IMR-90 (cell line): ENCODE results near the gene MEDAG. TPM values are rescaled to one million over a fixed set of nuclear protein-coding genes. Genes with fewer than 3 reads are reported as not detected.

Experiments used
- ATAC-seq: fragments of 200-7000 bp; cut with Tn5 transposase; 2 replicates; pipeline ENCODE4 v1.9.1; 2020; ENCODE audit warnings: low read depth, mild to moderate bottlenecking, moderate library complexity
- BruUV-seq: library from RNA; stranded (reverse); fragments of 400-500 nt; replicated peaks from 2 replicates; lab custom pipeline; 2021; lab: Mats Ljungman, UMichigan
- CTCF ChIA-PET: fragments of 300-600 bp; formaldehyde crosslinking; extraction: SDS; loops from one replicate; lab custom pipeline; 2021; ENCODE audit warnings: antibody characterized with exemption; lab: Yijun Ruan, JAX
- POLR2A ChIA-PET: fragments of 300-600 bp; sonication (Branson Sonifier 250); formaldehyde crosslinking; loops from one replicate; lab custom pipeline; 2022; ENCODE audit warnings: antibody characterized with exemption; ENCODE audit not compliant: unreplicated experiment; lab: Charles Lee
- DNase-seq: peaks from one replicate; pipeline ENCODE4 v3.0.0; 2013
- H2AFZ ChIP-seq: replicated peaks from 2 replicates; pipeline ENCODE3; 2013; ENCODE audit warnings: low read length, mild to moderate bottlenecking; ENCODE audit not compliant: poor library complexity
- H2AK5ac ChIP-seq: 2 replicates; pipeline ENCODE4 v1.6.1; 2013; ENCODE audit warnings: low read depth, low read length, inconsistent platforms
- H2AK9ac ChIP-seq: replicated peaks from 2 replicates; pipeline ENCODE3; 2013; ENCODE audit warnings: mild to moderate bottlenecking, low read depth, low read length, moderate library complexity; ENCODE audit not compliant: poor library complexity
- H2BK120ac ChIP-seq: 2 replicates; pipeline ENCODE4 v1.6.1; 2013; ENCODE audit warnings: low read depth, low read length, inconsistent platforms
- H2BK15ac ChIP-seq: 3 replicates; pipeline ENCODE4 v1.6.1; 2013; ENCODE audit warnings: low read depth, low read length, inconsistent platforms
- H2BK20ac ChIP-seq: 2 replicates; pipeline ENCODE4 v1.6.1; 2013; ENCODE audit warnings: low read depth, mild to moderate bottlenecking, inconsistent platforms, low read length, moderate library complexity
- H2BK5ac ChIP-seq: 2 replicates; pipeline ENCODE4 v1.6.1; 2013; ENCODE audit warnings: mild to moderate bottlenecking, low read depth, low read length, inconsistent platforms; ENCODE audit not compliant: poor library complexity, severe bottlenecking
- H3K14ac ChIP-seq: replicated peaks from 2 replicates; pipeline ENCODE4 v1.6.1; 2013; ENCODE audit warnings: low read depth, low read length, inconsistent platforms
- H3K18ac ChIP-seq: 2 replicates; pipeline ENCODE4 v1.6.1; 2013; ENCODE audit warnings: low read depth, low read length, control low read depth
- H3K23ac ChIP-seq: 2 replicates; pipeline ENCODE4 v1.6.1; 2013; ENCODE audit warnings: low read depth, low read length, inconsistent platforms
- H3K27ac ChIP-seq: 2 replicates; pipeline ENCODE4 v1.5.1; 2013; ENCODE audit warnings: mild to moderate bottlenecking, control low read depth, low read length; ENCODE audit not compliant: insufficient read depth
- H3K27me3 ChIP-seq: 2 replicates; pipeline ENCODE4 v1.6.1; 2013; ENCODE audit warnings: low read length; ENCODE audit not compliant: control insufficient read depth, insufficient read depth
- H3K36me3 ChIP-seq: 2 replicates; pipeline ENCODE4 v1.6.1; 2013; ENCODE audit warnings: low read length, mixed read lengths; ENCODE audit not compliant: control insufficient read depth, insufficient read depth
- H3K4ac ChIP-seq: 2 replicates; pipeline ENCODE4 v1.6.1; 2013; ENCODE audit warnings: low read depth, low read length, inconsistent platforms
- H3K4me1 ChIP-seq: 2 replicates; pipeline ENCODE4 v1.6.1; 2013; ENCODE audit warnings: low read length, mixed read lengths; ENCODE audit not compliant: control insufficient read depth, insufficient read depth
- H3K4me2 ChIP-seq: 2 replicates; pipeline ENCODE4 v1.6.1; 2013; ENCODE audit warnings: low read depth, mild to moderate bottlenecking, control low read depth, low read length, moderate library complexity
- H3K4me3 ChIP-seq: 2 replicates; pipeline ENCODE4 v1.5.1; 2013; ENCODE audit warnings: low read depth, mild to moderate bottlenecking, control low read depth, low read length, moderate library complexity; ENCODE audit not compliant: insufficient read depth
- H3K56ac ChIP-seq: 2 replicates; pipeline ENCODE4 v1.6.1; 2013; ENCODE audit warnings: low read length, inconsistent platforms; ENCODE audit not compliant: insufficient read depth; ENCODE audit errors: extremely low read depth
- H3K79me1 ChIP-seq, 2 experiments: 2 replicates each; pipeline ENCODE4 v1.6.1; 2013; ENCODE audit warnings: low read length in 2 of 2, inconsistent platforms in 1 of 2, low read depth in 1 of 2
- H3K9ac ChIP-seq: 2 replicates; pipeline ENCODE4 v1.6.1; 2013; ENCODE audit warnings: low read depth, low read length, control low read depth
- H3K9me1 ChIP-seq: 2 replicates; pipeline ENCODE4 v1.6.1; 2013; ENCODE audit warnings: low read length, inconsistent platforms; ENCODE audit not compliant: insufficient read depth
- H3K9me3 ChIP-seq: 2 replicates; pipeline ENCODE4 v1.6.1; 2013; ENCODE audit warnings: low read length; ENCODE audit not compliant: control insufficient read depth, insufficient read depth
- H4K20me1 ChIP-seq: 2 replicates; pipeline ENCODE4 v1.6.1; 2013; ENCODE audit warnings: low read length, inconsistent platforms; ENCODE audit not compliant: insufficient read depth
- H4K5ac ChIP-seq: 2 replicates; pipeline ENCODE4 v1.6.1; 2013; ENCODE audit warnings: mild to moderate bottlenecking, low read depth, low read length, control low read depth
- H4K8ac ChIP-seq, 2 experiments: 2 replicates each; pipeline ENCODE4 v1.6.1; 2013; ENCODE audit warnings: low read depth in 2 of 2, low read length in 2 of 2, control low read depth in 1 of 2, inconsistent platforms in 1 of 2
- H4K91ac ChIP-seq: 2 replicates; pipeline ENCODE4 v1.6.1; 2013; ENCODE audit warnings: low read depth, low read length, inconsistent platforms; ENCODE audit not compliant: insufficient read depth
- BHLHE40 ChIP-seq: fragments of 150-350 bp; IDR thresholded peaks from 2 replicates; pipeline ENCODE4 v1.6.1; 2016; ENCODE audit warnings: mild to moderate bottlenecking, low read depth, low read length
- CEBPB ChIP-seq: IDR thresholded peaks from 2 replicates; pipeline ENCODE4 v1.6.1; 2012; ENCODE audit warnings: low read depth, low read length, improper control_type of control experiment
- CHD1 ChIP-seq: IDR thresholded peaks from 2 replicates; pipeline ENCODE4 v1.6.1; 2012; ENCODE audit warnings: low read depth, low read length, improper control_type of control experiment
- CTCF ChIP-seq: conservative IDR thresholded peaks from 2 replicates; pipeline ENCODE4 v1.5.1; 2012; ENCODE audit warnings: mild to moderate bottlenecking, low read depth, low read length, improper control_type of control experiment
- ELK1 ChIP-seq: fragments of 150-350 bp; IDR thresholded peaks from 2 replicates; pipeline ENCODE4 v1.6.1; 2016; ENCODE audit warnings: low read depth, mild to moderate bottlenecking, low read length, moderate library complexity, borderline replicate concordance
- FOS ChIP-seq: fragments of 150-350 bp; IDR thresholded peaks from 2 replicates; pipeline ENCODE4 v1.6.1; 2016; ENCODE audit warnings: low read depth, low read length
- MAFK ChIP-seq: IDR thresholded peaks from 2 replicates; pipeline ENCODE4 v1.6.1; 2012; ENCODE audit warnings: low read depth, low read length, improper control_type of control experiment
- MAZ ChIP-seq: IDR thresholded peaks from 2 replicates; pipeline ENCODE4 v1.6.1; 2012; ENCODE audit warnings: low read depth, mild to moderate bottlenecking, low read length, improper control_type of control experiment, moderate library complexity, borderline replicate concordance
- NFE2L2 ChIP-seq: fragments of 150-350 bp; IDR thresholded peaks from 2 replicates; pipeline ENCODE4 v1.6.1; 2016; ENCODE audit warnings: low read depth, mild to moderate bottlenecking, low read length
- POLR2A ChIP-seq: IDR thresholded peaks from 2 replicates; pipeline ENCODE4 v1.6.1; 2012; ENCODE audit warnings: mild to moderate bottlenecking, low read depth, low read length
- RAD21 ChIP-seq: IDR thresholded peaks from 2 replicates; pipeline ENCODE4 v1.6.1; 2012; ENCODE audit warnings: low read length, improper control_type of control experiment
- RCOR1 ChIP-seq: IDR thresholded peaks from 2 replicates; pipeline ENCODE4 v1.6.1; 2012; ENCODE audit warnings: mild to moderate bottlenecking, low read length, improper control_type of control experiment; ENCODE audit not compliant: insufficient replicate concordance
- RFX5 ChIP-seq: IDR thresholded peaks from 2 replicates; pipeline ENCODE4 v1.8.0; 2012; ENCODE audit warnings: low read depth, mild to moderate bottlenecking, low read length, moderate library complexity
- SMC3 ChIP-seq: fragments of 150-350 bp; IDR thresholded peaks from 2 replicates; pipeline ENCODE4 v1.6.1; 2016; ENCODE audit warnings: low read depth, mild to moderate bottlenecking, antibody characterized with exemption, low read length, moderate library complexity
- USF2 ChIP-seq: fragments of 150-350 bp; IDR thresholded peaks from 2 replicates; pipeline ENCODE4 v1.6.1; 2017; ENCODE audit warnings: mild to moderate bottlenecking, antibody characterized with exemption, low read length, low read depth
- WGBS, 2 experiments: methylation state at CpG; one replicate each; pipeline versions ENCODE4 v1.1.5 to v1.1.7; 2013; ENCODE audit warnings: missing lambda C conversion rate in 2 of 2; ENCODE audit not compliant: insufficient read length in 1 of 2; ENCODE audit errors: extremely low coverage in 2 of 2; 5-methylcytosine and 5-hydroxymethylcytosine counted together
- dilution Hi-C: fragments of 300-500 bp; cut with HindIII; formaldehyde crosslinking; loops from one replicate; pipeline ENCODE4 v1.14.3; 2018; ENCODE audit warnings: low sequenced_read_pairs; ENCODE audit not compliant: unreplicated experiment
- in situ Hi-C: fragments of 300-500 bp; cut with MboI; formaldehyde crosslinking; loops from 3 replicates; pipeline ENCODE4 v1.14.3; 2019; ENCODE audit warnings: low sequenced_read_pairs, inconsistent platforms, mixed read lengths
- intact Hi-C: fragments of 100-400 bp; cut with micrococcal nuclease; formaldehyde crosslinking; loops from 2 replicates; pipeline ENCODE4 v1.10.0; 2022
- polyA plus RNA-seq, 3 experiments: library from polyadenylated mRNA; depleted of rRNA; stranded (reverse); fragments of >200 nt; gene quantifications; 2 replicates each; pipeline ENCODE4 v1.2.3, GENCODE V29; 2012; ENCODE audit warnings: low replicate concordance in 1 of 3
- total RNA-seq: library from RNA; depleted of rRNA; stranded (reverse); fragments of >200 nt; gene quantifications from 2 replicates; pipeline ENCODE4 v1.2.3, GENCODE V29; 2012

MEDAG gene
- total and polyA plus RNA-seq, 2 of the 4 experiments (the other 2 are of a cell fraction): 0.32 to 0.36 TPM

- ATAC-seq: no peak
- Histone ChIP-seq H2AFZ (no peak overlapping the region), H3K4me1 (no peaks in the 10 kb centered on the region), H3K79me1 (no peaks in the 10 kb centered on the region), H2BK5ac (no peak overlapping the region), H4K5ac (no peak overlapping the region), H4K20me1 (no peaks in the 10 kb centered on the region), H2BK20ac (no peak overlapping the region), H3K56ac (no peak overlapping the region), H3K9me1 (no peaks in the 10 kb centered on the region), H3K18ac (no peak overlapping the region), H3K4me2 (no peak overlapping the region), H3K27me3 (no peaks in the 10 kb centered on the region), H3K36me3 (no peaks in the 10 kb centered on the region), H3K4ac (no peak overlapping the region), H3K27ac (no peak overlapping the region), H2AK9ac (no peak overlapping the region), H3K14ac (no peak overlapping the region), H3K9me3 (no peaks in the 10 kb centered on the region; the same call in 1 of the 2 replicates), H4K91ac (no peak overlapping the region), H4K8ac (no peak overlapping the region), H3K4me3 (no peak overlapping the region), H2AK5ac (no peak overlapping the region), H3K23ac (no peak overlapping the region), H2BK15ac (no peak overlapping the region), H2BK120ac (no peak overlapping the region), H3K9ac (no peak overlapping the region)
- intact Hi-C loops: no loop called here
- no CpG with 5 or more reads among the region's 3 CpGs for WGBS, 2 experiments
- in situ Hi-C loops: no loop called here
- ChIA-PET POLR2A (no interaction called here), CTCF (no interaction called here)
- dilution Hi-C loops: no loop called here
- BruUV-seq: no TSS peak
- DNase-seq: no peak
- TF ChIP-seq NFE2L2 (no peak), RAD21 (no peak), CEBPB (no peak), POLR2A (no peak), RCOR1 (no peak), CHD1 (no peak), MAZ (no peak), FOS (no peak), ELK1 (no peak), BHLHE40 (no peak), MAFK (no peak), SMC3 (no peak), CTCF (no peak), USF2 (no peak), RFX5 (no peak)
These were observed 37.8 kb downstream of the MEDAG start for GRCh38 chr13:30943881-30944280.
